Bone marrow (tissue), 2 donors: ENCODE data around the gene SURF6.
"Not testable (repeated sequence)": the region's sequence is repeated elsewhere in the genome, so short reads cannot be mapped to it uniquely, and the experiment has no call there.

Source experiments
- DNase-seq, 2 donors: peaks; one replicate each; lab custom pipeline; 2025; lab: John Stamatoyannopoulos, UW

Gene SURF6

DNA sequence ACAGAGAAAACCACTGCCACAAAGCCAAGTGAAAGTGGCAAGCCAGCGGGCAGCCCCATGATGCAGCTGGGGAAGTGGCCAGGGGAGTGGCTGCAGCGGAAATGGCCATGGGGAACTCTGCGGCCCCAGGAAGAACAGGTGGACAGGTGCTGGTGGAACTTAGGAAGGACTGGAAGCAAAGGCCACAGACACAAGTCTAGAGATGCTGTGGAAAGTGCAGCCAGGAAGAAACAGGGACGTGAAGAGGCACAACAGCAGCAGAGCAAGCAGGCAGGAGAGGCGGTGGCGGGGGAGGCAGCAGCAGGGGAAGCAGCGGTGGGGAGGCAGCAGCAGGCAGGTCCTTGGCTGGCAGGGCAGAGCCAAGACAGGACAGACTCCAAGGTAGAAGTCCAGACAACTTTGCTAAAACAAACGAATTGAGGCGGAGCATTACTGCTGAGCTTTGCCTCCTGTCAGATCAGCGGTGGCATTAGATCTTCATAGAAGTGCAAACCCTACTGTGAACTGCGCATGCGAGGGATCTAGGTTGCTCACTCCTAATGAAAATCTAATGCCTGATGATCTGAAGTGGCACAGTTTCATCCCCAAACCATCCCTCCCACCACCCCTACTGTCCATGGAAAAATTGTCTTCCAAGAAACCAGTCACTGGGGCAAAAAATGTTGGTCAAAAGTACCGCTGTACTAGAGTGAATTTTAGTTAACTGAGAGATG lies 11.8 kb downstream of the SURF6 start:
- DNase-seq, result no peak

- no peak for DNase-seq
Observed at GRCh38 chr9:133323211-133323610, 12.8 kb downstream of the SURF6 start.

GRCh38 chr9:133322701-133323100 lies 13.3 kb downstream of the SURF6 start:
- no peak for DNase-seq

DNA sequence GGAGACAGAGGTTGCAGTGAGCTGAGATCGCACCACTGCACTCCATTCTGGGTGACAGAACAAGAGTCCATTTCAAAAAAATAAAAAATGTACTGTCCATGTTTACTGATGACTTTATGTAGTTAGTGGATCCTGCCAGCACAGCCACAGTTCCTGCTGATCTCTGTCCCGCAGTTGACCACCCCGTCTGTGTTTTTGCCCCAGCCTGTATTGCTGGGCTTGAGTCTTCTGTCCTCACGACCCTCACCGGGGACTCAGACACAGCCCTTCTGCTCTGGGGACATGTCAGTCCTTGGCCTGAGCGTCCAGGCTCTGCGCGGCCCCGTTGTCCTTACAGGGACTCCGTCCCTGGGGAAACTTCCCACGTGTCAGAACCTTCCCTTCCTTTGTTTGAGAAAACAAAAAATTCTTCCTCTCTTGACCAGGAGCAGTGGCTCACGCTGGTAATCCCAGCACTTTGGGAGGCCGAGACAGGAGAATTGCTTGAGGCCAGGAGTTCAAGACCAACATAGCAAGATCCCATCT lies 14.5 kb downstream of the SURF6 start:
- DNase-seq, result no peak

- DNase-seq, result no peak
Observed at GRCh38 chr9:133320421-133320881, 15.5 kb downstream of the SURF6 start.

GRCh38 chr9:133317551-133317950 lies 18.4 kb downstream of the SURF6 start:
- DNase-seq, result not testable (repeated sequence)

GRCh38 chr9:133315997-133316396 lies 20.0 kb downstream of the SURF6 start:
- no peak for DNase-seq

- no peak for DNase-seq
Observed at GRCh38 chr9:133309608-133310007, 26.4 kb downstream of the SURF6 start.

GRCh38 chr9:133307301-133307700 lies 28.7 kb downstream of the SURF6 start:
- DNase-seq, result no peak

DNA sequence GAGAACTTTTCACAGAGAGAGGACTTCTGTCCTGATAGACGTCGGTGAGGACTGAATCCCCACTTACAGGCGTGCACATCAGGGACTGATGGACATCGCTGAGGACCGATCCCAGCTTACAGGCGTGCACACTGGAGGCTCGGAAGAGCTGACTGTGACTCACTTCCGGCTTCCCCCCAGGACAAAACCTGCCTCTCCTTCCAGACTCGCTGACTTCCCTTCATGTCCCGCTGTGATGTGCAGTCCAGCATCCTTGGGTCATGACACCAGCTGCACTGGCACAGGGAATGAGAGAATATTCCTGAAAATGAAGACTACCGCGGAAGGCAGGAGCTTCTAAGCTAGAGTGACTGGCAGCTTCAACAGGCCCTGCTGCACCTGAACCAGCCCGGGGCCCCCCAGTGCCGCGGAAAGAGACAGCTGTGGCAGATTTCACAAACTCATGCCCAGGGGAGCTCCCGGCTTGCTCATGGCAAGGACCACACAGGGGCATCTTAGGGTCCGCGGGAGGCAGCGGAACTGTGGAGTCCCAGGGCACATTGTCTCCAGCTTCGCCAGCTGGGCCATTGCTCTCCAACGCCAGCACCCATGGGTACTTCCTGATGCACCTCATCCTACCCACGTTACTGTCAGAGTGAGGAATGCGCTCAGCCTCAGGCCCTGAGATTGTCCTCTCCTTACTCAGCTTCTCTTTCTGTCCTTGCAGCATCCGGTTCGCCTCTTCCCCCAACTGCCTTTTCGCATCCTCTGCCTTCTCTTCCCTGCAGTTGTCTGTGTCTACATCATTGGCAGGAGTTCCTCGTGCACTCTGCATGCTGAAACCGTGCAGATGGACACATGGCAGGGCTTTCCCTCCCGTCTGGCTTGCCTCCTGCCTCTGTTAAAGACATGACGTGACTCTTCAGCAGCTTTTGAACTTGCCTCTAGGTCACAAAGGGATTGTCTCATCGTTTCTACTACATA lies 29.5 kb downstream of the SURF6 start:
- DNase-seq, result no peak

- DNase-seq, result no peak
Observed at GRCh38 chr9:133305731-133306130, 30.3 kb downstream of the SURF6 start.

GRCh38 chr9:133304477-133305377 lies 31.3 kb downstream of the SURF6 start:
- DNase-seq, result no peak

GRCh38 chr9:133304158-133304470 lies 31.9 kb downstream of the SURF6 start:
- no peak for DNase-seq

GRCh38 chr9:133303266-133304157 lies 32.5 kb downstream of the SURF6 start:
- DNase-seq, result no peak

GRCh38 chr9:133301253-133302230 lies 34.4 kb downstream of the SURF6 start:
- DNase-seq, result no peak

- DNase-seq, result not testable (repeated sequence)
Observed at GRCh38 chr9:133299996-133300395, 36.0 kb downstream of the SURF6 start.

- DNase-seq, result no peak
Observed at GRCh38 chr9:133294257-133294656, 41.7 kb downstream of the SURF6 start.

DNA sequence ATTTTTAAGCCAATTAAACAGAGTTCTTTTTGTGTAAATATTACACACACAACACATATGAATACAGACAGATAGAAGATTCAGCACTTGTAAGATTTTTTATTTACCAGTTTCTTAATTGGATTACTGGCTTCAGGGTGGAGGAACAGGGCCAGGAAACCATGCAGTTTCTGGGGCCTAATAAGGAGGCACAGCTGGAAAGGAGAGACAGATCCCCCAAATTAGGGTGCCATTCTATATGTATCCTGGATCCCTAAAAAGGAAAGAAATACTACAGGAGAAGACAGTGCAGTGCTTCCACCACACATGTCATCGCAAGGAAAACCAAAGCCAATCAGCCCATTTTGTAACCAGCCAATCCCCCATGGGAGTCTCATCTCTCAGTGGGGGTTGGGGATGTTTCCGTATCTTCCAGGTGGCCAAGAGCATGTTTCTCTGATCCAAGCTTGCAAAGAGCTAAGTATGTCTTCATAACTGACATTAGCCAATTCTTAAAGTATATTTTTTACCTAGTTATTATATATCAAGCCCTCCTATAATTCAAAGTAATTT lies 45.2 kb downstream of the SURF6 start:
- DNase-seq, result no peak

DNA sequence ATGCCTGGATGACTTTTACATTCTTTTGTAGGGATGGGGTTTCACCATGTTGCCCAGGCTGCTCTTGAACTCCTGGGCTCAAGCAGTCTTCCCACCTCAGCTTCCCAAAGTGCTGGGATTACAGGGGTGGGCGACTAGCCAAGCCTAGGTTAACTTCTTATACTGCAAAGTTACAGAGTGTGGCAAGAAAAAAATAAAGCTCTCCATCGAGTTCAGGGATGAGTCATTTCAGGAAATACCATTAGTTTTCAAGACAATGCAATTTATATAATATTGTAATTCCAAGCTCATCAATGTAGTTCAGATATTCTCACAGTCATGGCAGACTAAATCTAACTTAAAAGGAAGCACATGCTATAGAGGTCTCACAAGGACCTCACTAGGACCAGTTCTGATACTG lies 49.5 kb downstream of the SURF6 start:
- DNase-seq, result no peak
